Activated CD8-positive, alpha-beta memory T cell treated with anti-CD3 and anti-CD28 coated beads, Interleukin-2, amount 50 U/mL, for 4 hours (primary cell): ENCODE results near the gene GRIK2.
"Not testable (repeated sequence)": the region's sequence is repeated elsewhere in the genome, so short reads cannot be mapped to it uniquely, and the experiment has no call there.

Experiments
- DNase-seq: peaks from one replicate; pipeline ENCODE4 v3.0.0-alpha.2; 2020

The GRIK2 gene

GRCh38 chr6:101544286-101544685 is 150.8 kb downstream of the GRIK2 start:
- no peak for DNase-seq

- DNase-seq = no peak
Measured at GRCh38 chr6:101545191-101545590, 151.7 kb downstream of the GRIK2 start.

DNA sequence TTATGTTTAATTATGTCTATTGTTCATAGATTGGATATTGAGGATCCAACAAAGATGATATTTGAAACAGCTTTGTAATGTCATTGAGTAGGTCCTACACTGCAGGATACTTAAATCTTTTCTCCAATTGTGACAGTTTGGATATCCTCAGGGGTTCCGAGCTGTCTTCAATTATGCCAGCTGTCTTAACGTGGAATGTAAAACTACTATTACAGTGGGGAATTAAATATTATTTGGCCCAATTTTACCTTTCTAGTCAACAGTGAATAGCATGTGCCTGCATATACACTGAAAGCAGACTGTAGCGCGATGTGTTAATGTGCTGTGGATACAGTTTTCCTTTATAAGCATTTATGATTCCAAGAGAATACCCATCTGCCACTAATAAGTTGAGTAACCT is 156.9 kb downstream of the GRIK2 start:
- DNase-seq = no peak

DNA sequence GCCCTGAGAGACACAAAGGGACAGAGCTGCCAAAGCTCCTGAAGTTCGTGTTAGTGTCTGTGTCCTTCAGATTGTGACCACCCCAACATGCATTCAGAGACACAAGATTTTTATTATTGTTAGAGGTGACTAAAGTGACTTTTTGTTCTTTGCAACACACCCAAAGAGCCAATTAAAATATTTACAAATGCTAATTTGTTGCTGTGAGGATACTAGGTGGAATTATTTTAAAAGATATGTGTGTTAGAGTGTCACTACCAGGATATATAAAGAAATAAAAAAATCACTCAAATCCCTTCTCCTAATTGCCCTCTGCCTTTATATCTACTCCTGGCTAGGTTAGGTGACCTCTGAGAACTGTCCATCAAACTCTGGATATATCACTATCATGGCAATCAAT is 160.7 kb downstream of the GRIK2 start:
- DNase-seq = no peak

DNA sequence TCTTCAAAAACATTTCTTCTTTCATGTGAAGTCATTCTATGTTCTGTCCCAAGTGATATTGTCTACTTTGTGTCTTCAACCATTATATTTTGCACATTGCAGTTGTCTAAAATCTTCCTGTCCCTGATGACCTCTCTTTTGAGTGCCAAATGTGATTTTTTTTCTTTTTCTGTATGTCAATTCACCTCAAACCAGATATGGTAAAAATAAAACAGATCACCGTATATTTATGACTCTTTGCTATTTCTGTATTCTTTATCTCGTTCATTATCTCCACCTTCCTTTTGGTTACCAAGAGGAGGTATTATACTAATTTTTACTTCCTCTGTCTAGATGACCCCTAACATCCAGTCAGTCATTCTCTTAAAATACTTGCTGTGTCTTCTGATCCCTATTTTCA is 165.2 kb downstream of the GRIK2 start:
- no peak for DNase-seq

DNA sequence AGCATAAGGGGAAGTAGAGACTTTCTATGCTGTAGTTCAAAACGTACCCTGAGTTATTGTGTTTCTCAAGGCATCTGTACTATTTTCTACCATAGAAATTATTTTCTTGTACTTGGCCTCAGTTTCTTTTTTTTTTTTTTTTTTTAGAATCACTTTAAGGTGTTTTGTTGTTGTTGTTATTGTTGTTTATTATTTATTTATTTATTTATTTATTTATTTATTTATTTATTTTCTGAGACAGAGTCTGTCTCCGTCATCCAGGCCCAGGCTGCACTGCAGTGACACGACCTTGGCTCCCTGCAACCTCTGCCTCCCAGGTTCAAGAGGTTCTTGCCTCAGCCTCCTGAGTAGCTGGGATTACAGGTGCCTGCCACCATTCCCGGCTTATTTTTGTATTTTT is 179.1 kb downstream of the GRIK2 start:
- no peak for DNase-seq

- no peak for DNase-seq
Measured at GRCh38 chr6:101577091-101577490, 183.6 kb downstream of the GRIK2 start.

DNA sequence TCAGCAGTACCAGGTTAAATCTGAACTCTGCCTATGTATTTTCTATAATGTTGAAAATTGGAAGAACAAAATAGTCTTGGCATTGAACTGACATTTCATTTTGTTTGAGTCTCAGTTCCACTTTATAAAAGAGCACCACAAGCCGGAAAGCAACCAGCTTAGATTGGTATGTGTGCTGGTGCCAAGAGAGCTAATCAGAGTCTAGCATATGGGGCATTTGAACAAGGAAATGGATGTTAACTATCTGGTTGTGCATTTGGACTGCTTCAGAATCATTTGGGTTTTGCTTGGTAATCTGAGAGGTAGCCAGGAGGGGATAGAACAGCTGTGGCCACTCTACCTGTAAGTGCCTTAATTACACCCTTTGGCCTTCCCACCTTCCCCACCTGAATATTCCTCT is 184.8 kb downstream of the GRIK2 start:
- no peak for DNase-seq

DNA sequence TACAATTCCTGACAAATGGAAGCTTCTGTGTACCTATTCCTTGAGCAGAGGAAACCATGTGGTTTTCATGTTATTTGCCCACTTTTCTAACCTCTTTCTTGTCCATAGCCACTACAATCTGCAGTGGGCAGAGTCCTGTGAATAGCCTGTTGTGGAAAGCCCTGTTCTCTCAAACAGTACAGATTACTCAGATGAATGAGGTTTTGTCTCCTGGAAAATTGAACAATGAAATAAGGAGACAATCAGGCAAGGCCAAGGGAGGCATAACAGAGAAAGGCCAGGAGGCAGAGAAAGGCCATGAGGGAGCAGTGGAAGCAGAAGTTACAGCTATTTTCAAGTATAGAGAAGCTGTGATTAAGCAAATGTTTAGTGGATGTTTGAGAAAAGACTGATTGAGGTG is 189.3 kb downstream of the GRIK2 start:
- no peak for DNase-seq

DNA sequence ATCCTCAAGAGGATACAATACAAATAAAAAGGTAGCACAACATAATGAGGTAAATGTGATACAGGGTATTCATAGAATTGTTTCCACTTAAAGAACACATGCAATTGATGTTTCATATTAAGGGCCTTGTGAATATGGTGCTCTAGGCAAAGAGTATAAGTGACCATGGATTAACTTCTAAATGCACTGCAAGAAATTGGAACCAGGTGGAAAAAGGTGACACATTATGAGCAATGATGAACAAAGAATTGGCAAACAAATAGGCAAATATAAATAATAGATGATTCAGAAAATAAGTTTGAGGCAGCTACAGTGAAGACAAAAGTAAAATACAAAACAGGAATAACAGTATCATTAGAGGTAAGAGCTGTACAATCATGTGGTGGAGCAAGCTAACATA is 192.0 kb downstream of the GRIK2 start:
- DNase-seq = no peak

DNA sequence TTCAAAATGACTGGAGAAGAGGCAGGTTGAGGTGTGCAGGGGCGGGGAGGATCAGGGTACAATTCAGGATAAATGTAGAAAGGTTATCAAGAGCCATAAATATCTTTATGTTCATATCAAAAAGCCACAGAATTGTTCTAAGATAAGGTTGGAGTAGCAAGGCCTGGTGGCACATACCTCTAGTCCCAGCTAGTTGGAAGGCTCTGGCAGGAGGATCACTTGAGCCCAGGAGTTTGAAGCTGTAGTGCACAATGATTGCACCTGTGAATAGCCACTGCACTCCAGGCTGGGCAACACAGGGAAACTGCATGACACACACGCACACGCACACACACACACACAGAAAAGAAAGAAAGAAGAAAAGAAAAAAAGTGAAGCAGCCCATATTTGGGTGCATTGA is 194.8 kb downstream of the GRIK2 start:
- DNase-seq = no peak

DNA sequence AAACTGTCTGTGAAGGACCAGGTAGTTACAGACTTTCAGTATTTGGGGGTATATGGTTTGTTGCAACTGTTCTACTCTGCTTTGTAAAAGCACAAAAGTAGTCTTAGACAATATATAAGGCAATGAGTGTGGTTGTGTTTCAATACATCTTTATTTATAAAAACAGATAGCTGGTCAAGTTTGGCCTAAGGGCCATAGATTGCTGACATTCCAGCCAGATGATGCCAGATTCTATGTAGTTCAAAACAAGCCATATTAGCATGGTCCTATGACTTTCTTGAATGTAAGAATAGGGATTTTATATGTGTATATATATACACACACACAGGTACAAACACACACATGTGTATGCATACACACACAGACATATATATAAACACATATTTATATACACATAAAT is 201.8 kb downstream of the GRIK2 start:
- DNase-seq = no peak

DNA sequence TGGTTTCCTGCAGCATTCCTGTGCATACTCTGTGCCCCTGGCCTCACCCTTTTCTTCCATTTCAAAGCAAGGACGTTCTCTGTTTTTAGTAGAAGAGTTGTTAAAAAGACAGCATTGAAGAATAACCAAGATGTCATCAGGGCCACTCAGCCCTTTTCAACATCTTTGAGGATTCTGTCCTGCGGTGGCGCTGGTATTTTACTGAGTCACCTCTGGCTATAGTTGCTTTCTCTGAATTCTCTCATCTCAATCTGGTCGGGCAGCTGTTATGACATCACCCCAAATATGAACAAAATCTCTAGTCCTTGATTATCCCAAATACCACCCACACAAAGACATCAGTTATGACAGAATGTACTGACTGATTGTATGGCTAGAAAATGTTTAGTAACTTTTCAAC is 204.2 kb downstream of the GRIK2 start:
- DNase-seq = no peak

DNA sequence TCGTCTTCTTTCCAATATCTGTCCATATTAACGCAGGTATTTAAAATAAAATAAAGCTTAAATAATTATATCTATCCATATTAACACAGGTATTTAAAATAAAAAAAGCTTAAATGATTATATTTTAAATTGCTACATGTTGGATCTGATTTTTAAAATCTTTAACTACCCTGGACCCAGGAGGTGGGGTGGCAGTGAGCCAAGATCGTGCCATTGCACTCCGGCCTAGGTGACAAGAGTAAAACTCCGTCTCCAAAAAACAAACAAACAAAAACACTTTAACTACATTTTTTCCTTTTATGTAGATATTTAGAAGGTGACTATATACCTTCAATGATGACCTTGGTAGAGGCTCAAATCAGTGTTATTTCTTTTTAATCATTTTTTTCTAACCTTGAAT is 211.9 kb downstream of the GRIK2 start:
- DNase-seq = no peak

DNA sequence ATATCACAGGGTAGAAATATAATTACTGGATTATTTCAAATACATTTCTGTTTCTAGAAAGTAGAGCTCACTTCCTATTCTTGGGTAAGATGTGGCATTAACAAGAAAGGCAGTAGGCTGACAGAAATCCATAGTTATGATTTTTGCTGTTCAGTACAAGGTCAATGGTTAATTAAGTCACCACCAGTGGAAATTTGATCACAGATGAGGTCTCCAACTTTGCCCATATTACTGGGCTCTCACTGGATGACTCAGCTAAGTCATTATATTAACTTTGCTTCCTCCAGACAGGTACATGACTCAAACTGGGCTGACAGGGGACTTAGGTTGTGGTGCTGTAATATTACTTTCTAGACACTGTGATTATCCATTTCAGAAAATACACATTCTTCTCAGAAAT is 212.4 kb downstream of the GRIK2 start:
- no peak for DNase-seq

DNA sequence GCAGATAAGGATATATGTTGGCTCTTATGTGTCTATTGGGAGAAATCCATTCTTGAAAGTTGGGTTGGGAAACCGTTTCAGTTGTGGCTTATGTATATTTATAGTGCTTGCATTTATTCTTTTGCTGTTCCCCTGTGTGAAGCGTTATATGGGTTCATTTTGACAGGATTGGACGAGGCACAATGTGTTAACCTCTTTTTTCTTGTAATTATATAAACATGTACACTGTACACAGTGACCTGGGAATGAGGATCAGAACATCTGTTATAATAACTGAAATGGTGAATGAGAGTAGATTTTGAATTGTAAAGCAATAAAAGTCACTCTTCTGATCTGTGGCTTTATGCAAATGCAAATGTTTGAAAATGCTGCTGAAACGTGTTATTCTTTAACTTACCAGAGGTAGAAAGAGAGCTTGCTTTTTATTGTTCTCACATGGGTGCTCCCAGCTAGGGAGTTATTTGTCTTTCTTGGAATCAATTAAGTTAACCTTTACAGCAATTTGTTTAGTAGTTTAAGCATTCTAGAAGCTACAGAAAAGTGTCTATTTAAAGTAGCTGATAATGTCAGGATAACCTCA is 213.7 kb downstream of the GRIK2 start:
- no peak for DNase-seq

- DNase-seq = no peak
Measured at GRCh38 chr6:101608703-101609102, 215.2 kb downstream of the GRIK2 start.

DNA sequence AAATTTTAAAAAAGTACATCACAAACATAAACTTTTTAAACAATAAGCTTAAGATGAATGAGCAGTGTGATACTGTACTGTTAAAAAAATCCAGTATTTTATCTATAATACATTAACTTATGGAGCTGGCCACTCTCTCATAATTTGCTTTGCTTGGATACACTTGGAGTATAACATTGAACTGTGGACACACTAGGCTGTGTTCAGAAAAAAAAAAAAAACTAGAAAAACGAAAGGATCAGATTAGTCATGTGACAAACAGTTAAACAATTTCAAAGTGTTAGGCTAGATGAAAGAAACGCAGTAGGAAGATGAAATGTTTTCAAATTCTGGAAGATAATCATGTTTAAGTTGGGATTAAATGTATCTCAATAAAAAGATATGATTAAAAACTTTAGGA is 220.0 kb downstream of the GRIK2 start:
- DNase-seq = no peak

- no peak for DNase-seq
Measured at GRCh38 chr6:101614774-101615173, 221.3 kb downstream of the GRIK2 start.

DNA sequence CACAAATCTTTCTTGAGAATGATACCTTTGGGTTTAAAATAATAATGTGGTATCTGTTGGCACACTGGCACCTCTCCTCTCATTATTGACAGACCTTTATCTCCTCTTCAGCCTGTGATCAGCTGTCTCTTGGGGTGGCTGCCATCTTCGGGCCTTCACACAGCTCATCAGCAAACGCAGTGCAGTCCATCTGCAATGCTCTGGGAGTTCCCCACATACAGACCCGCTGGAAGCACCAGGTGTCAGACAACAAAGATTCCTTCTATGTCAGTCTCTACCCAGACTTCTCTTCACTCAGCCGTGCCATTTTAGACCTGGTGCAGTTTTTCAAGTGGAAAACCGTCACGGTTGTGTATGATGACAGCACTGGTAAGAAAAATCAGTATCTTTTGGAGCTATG is 232.8 kb downstream of the GRIK2 start:
- DNase-seq = no peak

- DNase-seq = no peak
Measured at GRCh38 chr6:101630941-101631340, 237.4 kb downstream of the GRIK2 start.

GRCh38 chr6:101633081-101633480 is 239.6 kb downstream of the GRIK2 start:
- no peak for DNase-seq

GRCh38 chr6:101638865-101639264 is 245.4 kb downstream of the GRIK2 start:
- DNase-seq = not testable (repeated sequence)

GRCh38 chr6:101640131-101640530 is 246.6 kb downstream of the GRIK2 start:
- DNase-seq = no peak

GRCh38 chr6:101645770-101646169 is 252.3 kb downstream of the GRIK2 start:
- DNase-seq = no peak
